Karpas-422 (cell line): ENCODE measurements around the gene ZFAND3. TPM values are rescaled to one million over a fixed set of nuclear protein-coding genes. Genes with fewer than 3 reads are reported as not detected.

Experiments used
- DNase-seq: peaks from one replicate; pipeline ENCODE4 v3.0.0-alpha.2; 2015
- H2AFZ ChIP-seq: fragments of 200-600 bp; sonication (generic); 2 replicates; pipeline ENCODE4 v1.6.1; 2014; ENCODE audit warnings: antibody characterized with exemption, low read length, mixed read lengths
- H3K27ac ChIP-seq: fragments of 200-600 bp; sonication (generic); 2 replicates; pipeline ENCODE4 v1.5.1; 2014; ENCODE audit warnings: mild to moderate bottlenecking, low read length, moderate library complexity
- H3K27me3 ChIP-seq: fragments of 200-600 bp; sonication (generic); 2 replicates; pipeline ENCODE4 v1.6.1; 2014; ENCODE audit warnings: low read length, mixed read lengths
- H3K36me3 ChIP-seq: fragments of 200-600 bp; sonication (generic); 2 replicates; pipeline ENCODE4 v1.6.1; 2014; ENCODE audit warnings: low read length, mixed read lengths; ENCODE audit not compliant: insufficient read depth
- H3K4me1 ChIP-seq: fragments of 200-600 bp; sonication (generic); 2 replicates; pipeline ENCODE4 v1.6.1; 2014; ENCODE audit warnings: mild to moderate bottlenecking, low read length, mixed read lengths
- H3K4me2 ChIP-seq: fragments of 200-600 bp; sonication (generic); 2 replicates; pipeline ENCODE4 v1.6.1; 2014; ENCODE audit warnings: low read length, low read depth, mild to moderate bottlenecking; ENCODE audit not compliant: poor library complexity, severe bottlenecking
- H3K4me3 ChIP-seq: fragments of 200-600 bp; sonication (generic); 2 replicates; pipeline ENCODE4 v1.5.1; 2014; ENCODE audit warnings: mild to moderate bottlenecking, antibody characterized with exemption, low read length, mixed read lengths
- H3K79me2 ChIP-seq: fragments of 200-600 bp; sonication (generic); 2 replicates; pipeline ENCODE4 v1.6.1; 2014; ENCODE audit warnings: mild to moderate bottlenecking, low read length, mixed read lengths
- H3K9ac ChIP-seq: fragments of 200-600 bp; sonication (generic); 2 replicates; pipeline ENCODE4 v1.6.0; 2014; ENCODE audit warnings: low read length
- H3K9me2 ChIP-seq: fragments of 200-600 bp; sonication (generic), shearing (Covaris generic); replicated peaks from 2 replicates; pipeline ENCODE4 v1.6.0; 2014; ENCODE audit warnings: mild to moderate bottlenecking, low read length, moderate library complexity; ENCODE audit not compliant: insufficient read depth
- H3K9me3 ChIP-seq: fragments of 300-700, 200-600 bp; sonication (generic); 2 replicates; pipeline ENCODE4 v1.6.1; 2014; ENCODE audit warnings: low read length, mixed read lengths
- H4K20me1 ChIP-seq: fragments of 200-600 bp; sonication (generic); 2 replicates; pipeline ENCODE4 v1.6.1; 2014; ENCODE audit warnings: mild to moderate bottlenecking, antibody characterized with exemption, low read length, low read depth; ENCODE audit not compliant: insufficient read depth
- total RNA-seq: library from RNA; depleted of rRNA; stranded (reverse); fragments of >200 nt; shearing (Covaris generic); gene quantifications from 2 replicates; pipeline ENCODE4 v1.2.3, GENCODE V29; 2014; ENCODE audit warnings: low replicate concordance

The ZFAND3 gene
- total RNA-seq, 1 experiment from 2014 or later, result 4.0 TPM

DNA sequence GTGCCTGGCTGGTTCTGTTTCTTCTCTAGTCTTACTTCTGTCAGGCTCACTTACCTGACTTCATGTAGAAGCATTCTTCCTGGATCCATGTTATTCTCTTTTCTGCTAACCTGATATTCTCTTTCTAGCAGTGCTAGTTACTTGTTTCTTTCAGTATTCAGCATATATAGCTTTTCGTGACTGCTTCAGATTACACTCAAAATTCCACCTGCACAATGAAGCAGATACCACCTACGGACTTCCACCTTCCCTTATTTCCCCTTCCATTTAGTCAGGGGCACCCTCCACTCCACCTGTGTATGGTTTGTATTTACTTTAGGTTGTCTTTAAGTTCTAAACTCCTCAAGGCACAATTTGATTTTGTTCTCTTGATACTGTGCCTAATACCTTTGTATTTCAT, 36.8 kb downstream of the ZFAND3 start:
- no peak overlapping the region for H3K4me3 ChIP-seq
- no peak overlapping the region for H3K27ac ChIP-seq
- H2AFZ ChIP-seq, result no peak overlapping the region
- H3K4me1 ChIP-seq, result no peaks in the 10 kb centered on the region
- no peaks in the 10 kb centered on the region for H3K36me3 ChIP-seq
- no peak overlapping the region for H3K4me2 ChIP-seq
- no peaks in the 10 kb centered on the region for H3K9me2 ChIP-seq
- H3K9me3 ChIP-seq, result no peaks in the 10 kb centered on the region
- no peaks in the 10 kb centered on the region for H3K27me3 ChIP-seq
- DNase-seq, result no peak
- peaks cover 73% of the 10 kb centered on the region for H4K20me1 ChIP-seq
- no peak overlapping the region for H3K9ac ChIP-seq
- H3K79me2 ChIP-seq, result no peaks in the 10 kb centered on the region

DNA sequence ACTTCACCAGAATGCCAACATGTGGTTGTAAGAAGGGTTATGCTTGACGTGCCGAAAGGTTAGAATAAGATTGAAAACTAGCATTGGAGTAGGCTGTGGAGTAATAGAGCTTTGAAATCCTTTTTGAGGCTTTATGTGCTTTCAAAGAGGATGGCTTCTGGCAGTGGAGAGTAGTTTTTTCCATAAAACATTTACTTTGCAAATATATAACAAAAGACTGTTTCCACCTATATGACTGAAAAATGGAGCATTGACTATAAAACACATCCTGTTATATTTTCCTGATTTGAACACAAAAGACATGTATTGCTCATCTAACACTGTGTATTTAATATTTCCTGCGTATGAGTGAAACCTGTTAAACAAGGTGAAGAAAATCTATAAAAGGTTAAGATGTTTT, 38.8 kb downstream of the ZFAND3 start:
- Histone ChIP-seq H3K9ac (no peak overlapping the region), H3K9me3 (no peaks in the 10 kb centered on the region), H2AFZ (no peak overlapping the region), H3K4me1 (no peaks in the 10 kb centered on the region), H3K27me3 (no peaks in the 10 kb centered on the region), H4K20me1 (peaks cover 70% of the 10 kb centered on the region), H3K79me2 (no peaks in the 10 kb centered on the region), H3K36me3 (no peaks in the 10 kb centered on the region), H3K9me2 (no peaks in the 10 kb centered on the region), H3K4me3 (no peak overlapping the region), H3K27ac (no peak overlapping the region), H3K4me2 (no peak overlapping the region)
- DNase-seq, result no peak

DNA sequence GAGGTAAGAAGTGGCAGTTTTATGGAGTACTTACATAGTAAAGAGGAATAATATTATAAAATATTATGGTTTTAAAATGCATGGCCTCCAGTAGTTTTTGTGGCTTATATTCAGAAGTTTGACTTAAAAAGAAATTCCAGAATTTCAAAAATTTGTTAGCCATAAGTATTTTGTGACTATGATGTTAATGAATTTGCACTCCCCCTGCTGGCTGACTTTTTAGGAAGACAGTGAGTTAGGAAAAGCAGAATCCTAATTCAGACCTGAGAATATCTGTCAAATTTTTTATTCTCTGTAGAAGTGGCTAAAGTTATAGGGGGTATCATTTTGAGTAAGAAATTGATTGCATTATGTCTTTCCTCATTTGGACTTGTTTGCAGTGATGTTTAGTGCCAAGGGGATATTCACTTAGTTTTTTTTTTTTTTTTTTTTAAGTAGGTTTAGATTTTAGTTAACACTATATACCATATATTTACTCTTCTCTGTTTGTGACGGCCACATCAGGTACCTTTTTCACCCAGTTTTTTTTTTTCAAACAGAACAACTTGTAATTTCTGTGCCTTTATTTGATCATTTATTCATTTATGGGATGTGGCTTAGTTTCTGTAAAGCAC, 40.8 kb downstream of the ZFAND3 start:
- peaks cover 79% of the 10 kb centered on the region for H4K20me1 ChIP-seq
- H3K9me2 ChIP-seq, result no peaks in the 10 kb centered on the region
- no peak overlapping the region for H3K4me3 ChIP-seq
- H3K4me1 ChIP-seq, result no peaks in the 10 kb centered on the region
- no peaks in the 10 kb centered on the region for H3K9me3 ChIP-seq
- no peak overlapping the region for H3K9ac ChIP-seq
- no peak overlapping the region for H2AFZ ChIP-seq
- no peaks in the 10 kb centered on the region for H3K36me3 ChIP-seq
- no peak overlapping the region for H3K27ac ChIP-seq
- H3K79me2 ChIP-seq, result no peaks in the 10 kb centered on the region
- DNase-seq, result peak; percentile 51
- no peaks in the 10 kb centered on the region for H3K27me3 ChIP-seq
- H3K4me2 ChIP-seq, result no peak overlapping the region

- no peak overlapping the region for H3K4me3 ChIP-seq
- H3K27me3 ChIP-seq, result no peaks in the 10 kb centered on the region
- no peaks in the 10 kb centered on the region for H3K79me2 ChIP-seq
- H3K4me2 ChIP-seq, result no peak overlapping the region
- no peak overlapping the region for H3K27ac ChIP-seq
- no peaks in the 10 kb centered on the region for H3K36me3 ChIP-seq
- no peaks in the 10 kb centered on the region for H3K4me1 ChIP-seq
- peaks cover 77% of the 10 kb centered on the region for H4K20me1 ChIP-seq
- no peaks in the 10 kb centered on the region for H3K9me3 ChIP-seq
- DNase-seq, result no peak
- H2AFZ ChIP-seq, result no peak overlapping the region
- no peaks in the 10 kb centered on the region for H3K9me2 ChIP-seq
- no peak overlapping the region for H3K9ac ChIP-seq
Measured at GRCh38 chr6:37861452-37861851, 41.9 kb downstream of the ZFAND3 start.

GRCh38 chr6:37862430-37862829, 42.9 kb downstream of the ZFAND3 start:
- Histone ChIP-seq H3K27me3 (no peaks in the 10 kb centered on the region), H3K9me3 (no peaks in the 10 kb centered on the region), H4K20me1 (peaks cover 80% of the 10 kb centered on the region), H3K9ac (no peak overlapping the region), H3K27ac (no peak overlapping the region), H3K9me2 (no peaks in the 10 kb centered on the region), H2AFZ (no peak overlapping the region), H3K4me1 (no peaks in the 10 kb centered on the region), H3K79me2 (no peaks in the 10 kb centered on the region), H3K4me3 (no peak overlapping the region), H3K4me2 (no peak overlapping the region), H3K36me3 (no peaks in the 10 kb centered on the region)
- no peak for DNase-seq

DNA sequence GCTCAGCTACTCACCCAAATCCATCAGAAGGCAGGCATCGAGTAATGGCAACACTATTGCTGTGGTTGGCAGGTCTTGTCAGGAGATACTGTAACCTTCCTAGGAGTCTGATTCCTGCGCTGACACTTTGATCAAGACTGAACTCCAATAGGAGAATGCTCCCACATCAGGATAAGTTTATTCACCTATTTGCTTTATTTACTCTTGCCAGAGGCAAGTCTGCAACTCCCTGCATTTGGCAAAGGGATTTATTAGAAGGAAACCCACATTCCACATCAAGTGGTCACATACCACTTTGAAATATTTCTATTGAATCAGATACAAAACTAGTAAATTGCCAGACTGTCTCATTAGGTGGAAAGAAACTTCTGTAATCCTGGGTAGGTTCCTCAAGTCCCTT, 43.5 kb downstream of the ZFAND3 start:
- H3K79me2 ChIP-seq, result no peaks in the 10 kb centered on the region
- H3K4me3 ChIP-seq, result no peak overlapping the region
- no peak overlapping the region for H3K27ac ChIP-seq
- no peak overlapping the region for H3K4me2 ChIP-seq
- no peaks in the 10 kb centered on the region for H3K9me2 ChIP-seq
- H2AFZ ChIP-seq, result no peak overlapping the region
- no peak for DNase-seq
- no peaks in the 10 kb centered on the region for H3K36me3 ChIP-seq
- H3K9ac ChIP-seq, result no peak overlapping the region
- no peaks in the 10 kb centered on the region for H3K27me3 ChIP-seq
- H3K9me3 ChIP-seq, result no peaks in the 10 kb centered on the region
- H3K4me1 ChIP-seq, result no peaks in the 10 kb centered on the region
- peaks cover 79% of the 10 kb centered on the region for H4K20me1 ChIP-seq

DNA sequence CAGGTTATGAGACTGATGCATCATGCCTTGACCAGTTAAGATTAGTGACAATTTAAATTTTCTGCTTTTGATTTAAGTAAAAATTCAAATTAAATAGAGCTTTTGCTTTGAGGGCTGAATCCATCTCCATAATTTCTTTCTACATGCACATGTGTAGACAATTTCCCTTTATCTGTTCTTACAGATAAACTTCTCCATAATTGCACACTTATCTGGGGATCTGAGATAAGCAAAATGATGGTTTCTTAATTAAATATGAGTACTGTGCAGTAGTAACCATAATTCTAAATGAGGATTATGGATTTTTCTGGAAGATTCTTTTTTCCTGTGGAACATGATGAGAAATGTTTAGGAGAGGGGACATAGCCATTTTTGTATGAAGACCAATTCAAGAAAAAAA, 44.7 kb downstream of the ZFAND3 start:
- H3K27ac ChIP-seq, result no peak overlapping the region
- H3K4me1 ChIP-seq, result no peaks in the 10 kb centered on the region
- DNase-seq, result no peak
- no peak overlapping the region for H2AFZ ChIP-seq
- H3K79me2 ChIP-seq, result no peaks in the 10 kb centered on the region
- no peaks in the 10 kb centered on the region for H3K36me3 ChIP-seq
- H3K27me3 ChIP-seq, result no peaks in the 10 kb centered on the region
- no peaks in the 10 kb centered on the region for H3K9me2 ChIP-seq
- no peak overlapping the region for H3K4me3 ChIP-seq
- H4K20me1 ChIP-seq, result peaks cover 76% of the 10 kb centered on the region
- no peak overlapping the region for H3K4me2 ChIP-seq
- no peaks in the 10 kb centered on the region for H3K9me3 ChIP-seq
- H3K9ac ChIP-seq, result no peak overlapping the region

DNA sequence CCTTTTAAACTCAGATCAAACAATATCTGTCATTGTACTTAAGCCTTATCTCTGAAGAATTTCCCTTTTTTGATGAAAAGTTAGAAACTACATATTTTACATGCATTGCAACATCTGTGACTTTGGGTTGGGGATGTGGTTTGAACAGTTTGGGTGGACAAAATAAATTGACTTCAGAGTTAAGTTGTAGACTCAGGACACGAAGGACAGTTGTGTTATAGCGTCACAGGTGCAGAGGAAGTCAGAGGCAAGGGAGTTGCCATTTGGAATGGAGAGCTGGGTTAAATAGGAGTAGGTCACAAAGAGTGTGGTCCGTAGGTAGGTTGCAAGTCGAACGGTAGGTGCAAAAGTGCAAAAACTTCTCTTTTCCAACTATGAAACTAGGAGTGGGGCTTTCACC, 46.0 kb downstream of the ZFAND3 start:
- Histone ChIP-seq H3K27ac (no peak overlapping the region), H3K4me1 (no peaks in the 10 kb centered on the region), H3K9me2 (no peaks in the 10 kb centered on the region), H3K9ac (no peak overlapping the region), H3K9me3 (no peaks in the 10 kb centered on the region), H3K27me3 (no peaks in the 10 kb centered on the region), H4K20me1 (peaks cover 75% of the 10 kb centered on the region), H3K79me2 (no peaks in the 10 kb centered on the region), H3K36me3 (no peaks in the 10 kb centered on the region), H2AFZ (no peak overlapping the region), H3K4me2 (no peak overlapping the region), H3K4me3 (no peak overlapping the region)
- DNase-seq, result no peak
